Measurements from ENCODE around the gene S100A1. TPM values are rescaled to one million over a fixed set of nuclear protein-coding genes. Genes with fewer than 3 reads are reported as not detected.

Gene S100A1
- total and polyA plus RNA-seq, 8 donors, result 5.7 to 64.8 (median 45.5) TPM; not detected in 5

DNA sequence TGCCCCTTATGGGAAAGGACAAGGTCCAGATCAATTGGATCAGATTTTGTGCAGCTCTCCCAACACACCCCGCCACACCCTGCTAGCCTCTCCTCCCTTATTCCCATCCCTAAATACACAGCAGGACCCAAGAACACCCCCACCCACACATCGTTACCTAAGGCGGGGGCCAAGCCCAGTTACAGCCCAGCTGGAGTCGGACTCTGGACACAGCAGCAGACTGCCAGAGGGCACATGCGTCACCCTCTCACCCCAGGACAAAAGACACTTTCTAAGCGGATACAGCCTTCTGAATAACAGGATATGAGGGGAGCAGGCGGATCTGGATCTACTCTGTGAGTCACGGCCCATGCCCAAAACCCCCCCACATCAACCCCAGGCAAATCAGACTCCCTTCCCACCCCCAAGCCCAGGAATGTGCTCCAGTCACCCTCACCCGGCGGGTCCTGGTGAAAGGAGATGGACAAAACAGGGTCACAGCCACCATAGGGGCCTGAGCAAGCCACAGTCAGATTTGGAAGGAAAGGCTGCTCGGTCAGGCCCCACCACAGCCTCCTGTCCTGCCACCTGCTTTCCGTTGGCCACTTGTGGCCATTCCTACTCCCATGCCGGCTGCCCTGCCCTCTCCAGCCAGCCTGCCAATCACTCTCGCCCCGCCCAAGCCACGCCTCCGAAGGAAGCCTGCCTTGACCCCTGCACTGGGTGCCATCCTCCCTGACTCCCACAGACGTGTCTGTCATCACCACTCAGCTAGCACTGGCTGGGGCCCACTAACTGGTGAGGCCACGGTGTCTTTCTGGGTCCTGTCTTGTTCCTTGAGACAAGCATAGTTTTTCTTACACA is 19.3 kb upstream of the S100A1 start:
- peaks cover 43 to 58% (median 53%) of the 10 kb centered on the region in 4 donors for H3K4me1 ChIP-seq
- peak; percentile 70 to 84 (median 77) for TF ChIP-seq POLR2AphosphoS5 (IDR thresholded peaks at IDR 0.05)
- TF ChIP-seq EP300 (IDR thresholded peaks at IDR 0.05), result no peak
- H3K9me3 ChIP-seq, result no peaks in the 10 kb centered on the region
- peak overlapping the region; percentile 27 to 67 (median 34) for H3K4me3 ChIP-seq
- intact Hi-C loops (cut with DNase I; ENCODE audit: low total_unique reads), result loop anchor here (5.0 kb wide), 1 partner anchor 37 kb away; no protein-coding TSS in a partner anchor
- WGBS, 5 donors, result 30 to 43% (median 35%) methylated on average over 19 of the region's 19 CpGs
- H3K27me3 ChIP-seq, result no peaks in the 10 kb centered on the region
- DNase-seq, result peak; percentile 67 to 92
- peaks cover 17 to 31% (median 30%) of the 10 kb centered on the region in 4 donors for H3K36me3 ChIP-seq
- H3K27ac ChIP-seq, result peak overlapping the region; percentile 68 to 90 (median 88)

DNA sequence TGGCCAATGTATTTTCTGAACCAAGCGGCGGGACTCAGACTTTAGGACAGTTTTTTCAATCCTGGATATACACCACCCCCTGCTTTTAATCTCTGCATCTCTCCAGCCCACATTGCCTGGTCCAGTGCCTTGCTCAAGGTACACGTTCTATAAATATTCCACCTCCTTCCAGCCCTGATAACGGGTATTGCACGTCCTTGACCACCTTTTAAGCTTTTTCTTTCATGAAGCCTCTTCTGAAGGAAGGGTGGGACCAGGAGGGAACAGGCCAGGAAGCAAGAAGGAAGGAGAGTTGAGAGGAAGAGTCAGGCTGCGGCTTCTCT is 18.7 kb upstream of the S100A1 start:
- H3K9me3 ChIP-seq, result no peaks in the 10 kb centered on the region
- TF ChIP-seq POLR2AphosphoS5 (IDR thresholded peaks at IDR 0.05) (no peak), EP300 (IDR thresholded peaks at IDR 0.05) (no peak), POLR2A (IDR thresholded peaks at IDR 0.05) (no peak)
- TF ChIP-seq, protein P1, sequence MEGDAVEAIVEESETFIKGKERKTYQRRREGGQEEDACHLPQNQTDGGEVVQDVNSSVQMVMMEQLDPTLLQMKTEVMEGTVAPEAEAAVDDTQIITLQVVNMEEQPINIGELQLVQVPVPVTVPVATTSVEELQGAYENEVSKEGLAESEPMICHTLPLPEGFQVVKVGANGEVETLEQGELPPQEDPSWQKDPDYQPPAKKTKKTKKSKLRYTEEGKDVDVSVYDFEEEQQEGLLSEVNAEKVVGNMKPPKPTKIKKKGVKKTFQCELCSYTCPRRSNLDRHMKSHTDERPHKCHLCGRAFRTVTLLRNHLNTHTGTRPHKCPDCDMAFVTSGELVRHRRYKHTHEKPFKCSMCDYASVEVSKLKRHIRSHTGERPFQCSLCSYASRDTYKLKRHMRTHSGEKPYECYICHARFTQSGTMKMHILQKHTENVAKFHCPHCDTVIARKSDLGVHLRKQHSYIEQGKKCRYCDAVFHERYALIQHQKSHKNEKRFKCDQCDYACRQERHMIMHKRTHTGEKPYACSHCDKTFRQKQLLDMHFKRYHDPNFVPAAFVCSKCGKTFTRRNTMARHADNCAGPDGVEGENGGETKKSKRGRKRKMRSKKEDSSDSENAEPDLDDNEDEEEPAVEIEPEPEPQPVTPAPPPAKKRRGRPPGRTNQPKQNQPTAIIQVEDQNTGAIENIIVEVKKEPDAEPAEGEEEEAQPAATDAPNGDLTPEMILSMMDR (IDR thresholded peaks at IDR 0.05), result no peak
- peaks cover 17 to 31% (median 30%) of the 10 kb centered on the region in 4 donors for H3K36me3 ChIP-seq
- peaks cover 43 to 63% (median 56%) of the 10 kb centered on the region in 4 donors for H3K4me1 ChIP-seq
- intact Hi-C loops (cut with DNase I; ENCODE audit: low total_unique reads), result loop anchor here (5.0 kb wide), 1 partner anchor 37 kb away; no protein-coding TSS in a partner anchor
- 41 to 49% (median 47%) methylated on average over 6 of the region's 6 CpGs for WGBS, 5 donors
- H3K27ac ChIP-seq, result peak overlapping the region; percentile 4 to 90 (median 88)
- no peaks in the 10 kb centered on the region for H3K27me3 ChIP-seq
- H3K4me3 ChIP-seq, result peak overlapping the region in 2 of 4 donors; percentile 34 to 67
- DNase-seq, result no peak

DNA sequence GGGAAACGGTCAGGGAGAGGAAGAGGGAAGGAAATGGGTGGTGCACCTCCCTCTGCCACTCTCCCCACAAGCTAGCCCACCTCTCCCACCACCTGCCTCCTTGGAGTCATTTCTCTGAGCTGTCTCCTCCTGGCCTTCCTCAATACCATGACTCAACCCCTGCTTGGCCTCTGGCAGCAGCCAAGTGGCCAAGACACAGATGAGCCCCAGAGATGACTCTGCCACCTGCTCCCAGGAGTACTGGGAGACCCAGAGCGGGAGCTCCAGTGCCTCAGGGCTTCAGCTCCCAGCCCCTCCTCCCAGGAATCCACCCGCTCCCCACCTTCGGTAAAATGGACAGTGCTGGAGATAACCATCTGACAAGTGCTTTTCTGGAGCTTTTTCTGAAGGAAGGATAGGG is 17.9 kb upstream of the S100A1 start:
- TF ChIP-seq EP300 (IDR thresholded peaks at IDR 0.05), result no peak
- TF ChIP-seq, protein P1 (IDR thresholded peaks at IDR 0.05), result no peak
- no peak for TF ChIP-seq POLR2A (IDR thresholded peaks at IDR 0.05)
- no peak for TF ChIP-seq POLR2AphosphoS5 (IDR thresholded peaks at IDR 0.05)
- peak overlapping the region in 3 of 4 donors; percentile 54 to 76 (median 67) for H3K4me3 ChIP-seq
- peaks cover 43 to 70% (median 60%) of the 10 kb centered on the region in 4 donors for H3K4me1 ChIP-seq
- WGBS, 5 donors, result 49 to 69% (median 67%) methylated on average over 4 of the region's 4 CpGs
- no peaks in the 10 kb centered on the region for H3K27me3 ChIP-seq
- intact Hi-C loops (cut with DNase I; ENCODE audit: low total_unique reads), result no loop called here
- H3K36me3 ChIP-seq, result peaks cover 17 to 28% (median 27%) of the 10 kb centered on the region in 4 donors
- peak in 1 of 2 donors; percentile 16 for DNase-seq
- peak overlapping the region; percentile 3 to 90 (median 88) for H3K27ac ChIP-seq
- H3K9me3 ChIP-seq, result no peaks in the 10 kb centered on the region

DNA sequence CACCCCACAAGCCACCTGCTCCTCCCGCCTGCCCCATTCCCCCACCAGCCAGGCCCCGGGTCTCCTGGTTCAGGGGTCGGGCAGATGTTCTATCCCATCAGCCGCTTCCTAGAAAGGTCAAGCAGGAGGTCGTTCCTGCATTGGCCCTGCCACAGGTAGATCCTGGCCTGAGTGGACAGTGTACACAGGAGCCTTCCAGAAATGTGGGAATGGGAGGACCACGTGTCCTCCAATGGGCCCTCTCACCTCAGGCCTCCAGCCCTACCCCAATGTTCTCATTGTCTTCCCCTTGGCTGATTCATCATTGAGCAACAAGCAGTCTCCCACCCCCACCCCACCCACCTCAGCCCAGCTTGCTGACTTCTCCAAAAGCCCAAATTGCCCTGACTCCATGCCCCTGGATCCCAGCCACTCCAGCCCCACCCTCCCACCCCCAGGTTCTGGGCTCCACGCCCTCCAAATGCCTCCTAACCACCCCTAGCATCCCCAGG is 17.4 kb upstream of the S100A1 start:
- intact Hi-C loops (cut with DNase I; ENCODE audit: low total_unique reads), result no loop called here
- Histone ChIP-seq H3K4me1 (peaks cover 45 to 75% (median 64%) of the 10 kb centered on the region in 4 donors), H3K4me3 (peak overlapping the region in 3 of 4 donors; percentile 54 to 76 (median 67)), H3K9me3 (no peaks in the 10 kb centered on the region), H3K27ac (peak overlapping the region in 4 of 5 donors; percentile 87 to 90 (median 88)), H3K36me3 (peaks cover 17 to 22% (median 22%) of the 10 kb centered on the region in 4 donors), H3K27me3 (no peaks in the 10 kb centered on the region)
- WGBS, 5 donors, result 59 to 82% (median 74%) methylated on average over 6 to 7 of the region's 7 CpGs
- DNase-seq, result no peak
- TF ChIP-seq, protein P1 (IDR thresholded peaks at IDR 0.05), result no peak
- TF ChIP-seq POLR2A (IDR thresholded peaks at IDR 0.05) (no peak), EP300 (IDR thresholded peaks at IDR 0.05) (no peak), POLR2AphosphoS5 (IDR thresholded peaks at IDR 0.05) (no peak)
